CD14-positive monocyte (primary cell): Measurements from ENCODE around the gene BIK. TPM values are rescaled to one million over a fixed set of nuclear protein-coding genes. Genes with fewer than 3 reads are reported as not detected.

ENCODE experiments used
- DNase-seq, 3 donors: peaks; one replicate each; pipeline ENCODE4 v3.0.0-alpha.2; 2011 to 2022
- H2AFZ ChIP-seq: 2 replicates; pipeline ENCODE4 v1.6.0; 2012; ENCODE audit warnings: mild to moderate bottlenecking, low read depth, low read length, inconsistent platforms; ENCODE audit not compliant: insufficient read depth, poor library complexity, severe bottlenecking
- H3K27ac ChIP-seq, 2 donors: 1 replicate in 1 of 2; 2 replicates in 1 of 2; pipeline ENCODE4 v1.5.1; 2012 to 2013; ENCODE audit warnings: low read length in 2 of 2, control low read depth in 1 of 2, inconsistent platforms in 1 of 2, low read depth in 1 of 2, mild to moderate bottlenecking in 1 of 2
- H3K27me3 ChIP-seq, 2 donors: one replicate each; pipeline versions ENCODE4 v1.6.0 to v1.6.1; 2011 to 2013; ENCODE audit warnings: low read length in 2 of 2; ENCODE audit not compliant: control insufficient read depth in 2 of 2, insufficient read depth in 2 of 2
- H3K36me3 ChIP-seq, 2 donors: replicated peaks in 1 of 2; 1 replicate in 1 of 2; 2 replicates in 1 of 2; pipeline versions ENCODE4 v1.5.1 to v1.6.1; 2012 to 2013; ENCODE audit warnings: low read length in 2 of 2, control low read depth in 1 of 2, inconsistent platforms in 1 of 2, mild to moderate bottlenecking in 1 of 2; ENCODE audit not compliant: insufficient read depth in 2 of 2, control insufficient read depth in 1 of 2
- H3K4me1 ChIP-seq, 2 donors: 1 replicate in 1 of 2; 2 replicates in 1 of 2; pipeline versions ENCODE4 v1.5.1 to v1.6.1; 2012 to 2013; ENCODE audit warnings: low read length in 2 of 2, control low read depth in 1 of 2, inconsistent platforms in 1 of 2, mild to moderate bottlenecking in 1 of 2, moderate library complexity in 1 of 2; ENCODE audit not compliant: insufficient read depth in 2 of 2, control insufficient read depth in 1 of 2
- H3K4me2 ChIP-seq: replicated peaks from 2 replicates; pipeline ENCODE3; 2012; ENCODE audit warnings: low read length, moderate library complexity, mild to moderate bottlenecking; ENCODE audit not compliant: poor library complexity, severe bottlenecking; ENCODE audit errors: extremely low read depth
- H3K4me3 ChIP-seq, 3 experiments: fragments of 200-600 bp in 1 of 3; sonication (generic) in 1 of 3; replicated peaks in 1 of 3; 1 replicate in 2 of 3; 2 replicates in 1 of 3; pipeline ENCODE4 v1.5.1; 2011 to 2013; ENCODE audit warnings: low read length in 3 of 3, mild to moderate bottlenecking in 3 of 3, control low read depth in 2 of 3, low read depth in 2 of 3, inconsistent platforms in 1 of 3, moderate library complexity in 1 of 3
- H3K79me2 ChIP-seq: 2 replicates; pipeline ENCODE4 v1.6.0; 2012; ENCODE audit warnings: mild to moderate bottlenecking, control low read depth, inconsistent platforms, low read length, moderate library complexity; ENCODE audit not compliant: insufficient read depth
- H3K9ac ChIP-seq: 2 replicates; pipeline ENCODE4 v1.6.0; 2017; ENCODE audit warnings: low read length, mild to moderate bottlenecking; ENCODE audit not compliant: insufficient read depth, poor library complexity, severe bottlenecking
- H3K9me3 ChIP-seq, 2 donors: replicated peaks in 1 of 2; 1 replicate in 1 of 2; 2 replicates in 1 of 2; pipeline versions ENCODE4 v1.5.1 to v1.6.1; 2012 to 2013; ENCODE audit warnings: low read length in 2 of 2, control low read depth in 1 of 2; ENCODE audit not compliant: control insufficient read depth in 1 of 2, insufficient read depth in 1 of 2
- H4K20me1 ChIP-seq: 2 replicates; pipeline ENCODE4 v1.6.0; 2012; ENCODE audit warnings: mild to moderate bottlenecking, low read length, control low read depth, moderate library complexity; ENCODE audit not compliant: insufficient read depth
- H3K27ac Mint-ChIP-seq, 7 donors: one replicate each; pipeline ENCODE4 v1.8.0; 2020; ENCODE audit warnings: mild to moderate bottlenecking in 7 of 7, mixed read lengths in 7 of 7, moderate library complexity in 6 of 7, inconsistent platforms in 2 of 7
- H3K27me3 Mint-ChIP-seq, 3 donors: one replicate each; pipeline ENCODE4 v1.8.0; 2021 to 2022; ENCODE audit warnings: low read depth in 3 of 3, mild to moderate bottlenecking in 3 of 3, mixed read lengths in 3 of 3, moderate library complexity in 3 of 3, inconsistent platforms in 1 of 3
- H3K36me3 Mint-ChIP-seq, 2 donors: one replicate each; pipeline ENCODE4 v1.8.0; 2020; ENCODE audit warnings: mixed read lengths in 2 of 2, inconsistent platforms in 1 of 2, mild to moderate bottlenecking in 1 of 2
- H3K4me1 Mint-ChIP-seq: one replicate; pipeline ENCODE4 v1.8.0; 2020; ENCODE audit warnings: mild to moderate bottlenecking, mixed read lengths
- H3K4me3 Mint-ChIP-seq, 2 donors: one replicate each; pipeline ENCODE4 v1.8.0; 2020; ENCODE audit warnings: mild to moderate bottlenecking in 2 of 2, mixed read lengths in 2 of 2, moderate library complexity in 1 of 2
- H3K9me3 Mint-ChIP-seq, 7 donors: one replicate each; pipeline ENCODE4 v1.8.0; 2020 to 2022; ENCODE audit warnings: mixed read lengths in 7 of 7, mild to moderate bottlenecking in 6 of 7, moderate library complexity in 6 of 7, inconsistent platforms in 2 of 7
- WGBS: methylation state at CpG from one replicate; pipeline ENCODE4 v1.1.5; 2013; ENCODE audit warnings: missing lambda C conversion rate; ENCODE audit not compliant: insufficient coverage; 5-methylcytosine and 5-hydroxymethylcytosine counted together
- intact Hi-C, 2 donors: fragments of 100-400 bp; cut with micrococcal nuclease; formaldehyde crosslinking; loops; one replicate each; pipeline versions ENCODE4 v1.15.0 to v1.15.1; 2023
- polyA plus RNA-seq, 3 donors: library from polyadenylated mRNA; depleted of rRNA in 1 of 3; unstranded in 2 of 3; stranded (reverse) in 1 of 3; fragments of 300-500 nt in 2 of 3; fragments of >200 nt in 1 of 3; fragmentation: Illumina TruSeq in 2 of 3; gene quantifications; 1 replicate in 2 of 3; 2 replicates in 1 of 3; pipeline ENCODE4 v1.2.3, GENCODE V29; 2012 to 2021
- TF ChIP-seq, protein P1 (sequence below): fragments of 200-600 bp; IDR thresholded peaks from one replicate; pipeline ENCODE4 v1.8.0; 2022; ENCODE audit warnings: antibody characterized with exemption, mild to moderate bottlenecking

BIK gene
- polyA plus RNA-seq, 3 donors: 0.96 to 3.1 (median 3.1) TPM

DNA sequence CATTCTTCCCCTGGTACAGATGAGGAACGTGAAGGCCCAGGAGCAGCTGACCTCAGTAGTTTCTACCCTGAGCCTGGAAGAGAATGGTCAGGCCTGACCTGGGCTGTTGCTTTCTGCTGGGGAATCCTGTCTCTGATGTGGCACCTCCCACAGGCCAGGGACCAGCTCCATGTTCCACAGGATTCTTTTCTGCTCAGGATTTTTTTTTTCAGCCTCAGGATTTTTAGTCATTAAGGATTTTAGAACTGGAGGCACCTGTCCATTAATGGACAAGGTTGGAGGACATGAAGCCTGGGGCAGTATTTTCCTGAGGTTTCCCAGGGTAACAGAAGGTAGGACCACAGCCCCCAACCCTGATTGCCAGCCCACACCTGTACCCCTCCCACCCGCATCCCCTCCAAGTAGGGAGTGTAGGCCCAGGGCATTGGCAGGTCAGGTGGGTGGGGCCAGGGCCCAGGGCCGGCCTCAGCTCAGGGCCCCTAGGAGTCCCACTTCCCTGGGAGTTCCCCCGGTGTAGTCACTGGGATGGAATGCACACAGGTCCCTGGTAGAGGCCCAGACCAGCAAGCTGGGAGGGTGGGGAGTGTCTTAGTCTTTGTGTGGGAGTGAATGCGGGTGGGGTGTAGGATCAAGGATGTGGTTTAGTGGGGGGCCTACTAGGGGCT, 16.1 kb downstream of the BIK start:
- DNase-seq: peak in 1 of 3 donors; percentile 47
- Histone ChIP-seq H3K4me1 (peaks cover 42 to 46% of the 10 kb centered on the region in 2 donors), H3K9ac (no peak overlapping the region), H3K4me2 (no peak overlapping the region), H3K36me3 (peaks cover 0 to 6% of the 10 kb centered on the region in 2 donors), H3K27ac (no peak overlapping the region), H3K79me2 (no peaks in the 10 kb centered on the region), H3K4me3 (no peak overlapping the region), H4K20me1 (peaks cover 4% of the 10 kb centered on the region), H3K9me3 (no peaks in the 10 kb centered on the region), H2AFZ (no peak overlapping the region), H3K27me3 (no peaks in the 10 kb centered on the region)
- H3K36me3 Mint-ChIP-seq: peaks cover 3 to 8% of the 10 kb centered on the region in 2 donors
- 25% methylated on average over 2 of the region's 5 CpGs for WGBS
- H3K27me3 Mint-ChIP-seq: peaks cover 3 to 9% (median 7%) of the 10 kb centered on the region in 3 donors
- no peak overlapping the region for H3K4me3 Mint-ChIP-seq
- no peak overlapping the region for H3K27ac Mint-ChIP-seq
- TF ChIP-seq, protein P1, sequence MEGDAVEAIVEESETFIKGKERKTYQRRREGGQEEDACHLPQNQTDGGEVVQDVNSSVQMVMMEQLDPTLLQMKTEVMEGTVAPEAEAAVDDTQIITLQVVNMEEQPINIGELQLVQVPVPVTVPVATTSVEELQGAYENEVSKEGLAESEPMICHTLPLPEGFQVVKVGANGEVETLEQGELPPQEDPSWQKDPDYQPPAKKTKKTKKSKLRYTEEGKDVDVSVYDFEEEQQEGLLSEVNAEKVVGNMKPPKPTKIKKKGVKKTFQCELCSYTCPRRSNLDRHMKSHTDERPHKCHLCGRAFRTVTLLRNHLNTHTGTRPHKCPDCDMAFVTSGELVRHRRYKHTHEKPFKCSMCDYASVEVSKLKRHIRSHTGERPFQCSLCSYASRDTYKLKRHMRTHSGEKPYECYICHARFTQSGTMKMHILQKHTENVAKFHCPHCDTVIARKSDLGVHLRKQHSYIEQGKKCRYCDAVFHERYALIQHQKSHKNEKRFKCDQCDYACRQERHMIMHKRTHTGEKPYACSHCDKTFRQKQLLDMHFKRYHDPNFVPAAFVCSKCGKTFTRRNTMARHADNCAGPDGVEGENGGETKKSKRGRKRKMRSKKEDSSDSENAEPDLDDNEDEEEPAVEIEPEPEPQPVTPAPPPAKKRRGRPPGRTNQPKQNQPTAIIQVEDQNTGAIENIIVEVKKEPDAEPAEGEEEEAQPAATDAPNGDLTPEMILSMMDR: no peak
- peaks cover 42% of the 10 kb centered on the region for H3K4me1 Mint-ChIP-seq
- intact Hi-C loops: no loop called here
- no peaks in the 10 kb centered on the region for H3K9me3 Mint-ChIP-seq

DNA sequence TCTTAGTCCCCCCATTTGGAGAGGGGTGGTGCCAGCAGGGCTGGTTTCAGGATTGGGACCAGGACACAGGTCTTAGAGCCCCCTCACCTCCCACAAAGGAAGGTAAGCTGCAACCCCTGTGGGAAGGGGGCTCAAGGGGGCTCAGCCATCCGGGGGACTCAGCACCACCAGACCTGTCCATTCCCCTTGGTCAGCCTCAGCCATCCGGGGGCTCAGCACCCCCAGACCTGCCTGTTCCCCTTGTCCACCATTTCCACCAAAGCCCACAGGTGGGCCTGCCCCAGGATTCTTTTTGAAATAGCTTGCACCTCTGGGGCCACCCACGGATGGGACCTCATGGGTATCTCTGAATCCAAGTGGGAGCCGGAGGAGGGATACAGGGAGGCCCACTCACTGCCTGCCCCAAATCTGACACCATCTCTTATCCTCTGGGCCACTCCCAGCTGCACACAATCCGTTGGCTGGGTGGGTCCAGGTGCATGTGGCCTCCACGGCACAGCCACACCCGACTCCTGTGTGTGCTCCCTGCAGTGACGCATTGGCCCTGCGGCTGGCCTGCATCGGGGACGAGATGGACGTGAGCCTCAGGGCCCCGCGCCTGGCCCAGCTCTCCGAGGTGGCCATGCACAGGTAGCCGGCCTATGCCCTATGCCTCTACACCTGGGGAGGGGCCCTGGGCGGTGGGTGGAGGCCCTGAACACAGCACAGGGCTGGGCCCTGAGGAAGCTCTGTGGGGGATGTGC, 16.8 kb downstream of the BIK start:
- H3K27me3 ChIP-seq: no peaks in the 10 kb centered on the region
- H3K9me3 ChIP-seq: no peaks in the 10 kb centered on the region
- no peak overlapping the region for H2AFZ ChIP-seq
- H3K4me3 ChIP-seq: no peak overlapping the region
- WGBS: 88% methylated on average over 14 of the region's 17 CpGs
- H4K20me1 ChIP-seq: peaks cover 4% of the 10 kb centered on the region
- no peak overlapping the region for H3K9ac ChIP-seq
- DNase-seq: no peak
- H3K4me2 ChIP-seq: no peak overlapping the region
- Mint-ChIP-seq H3K4me3 (no peak overlapping the region), H3K27ac (no peak overlapping the region), H3K4me1 (peaks cover 35% of the 10 kb centered on the region), H3K9me3 (no peaks in the 10 kb centered on the region), H3K36me3 (peaks cover 6 to 14% of the 10 kb centered on the region in 2 donors), H3K27me3 (peaks cover 3 to 7% (median 6%) of the 10 kb centered on the region in 3 donors)
- no peaks in the 10 kb centered on the region for H3K79me2 ChIP-seq
- intact Hi-C loops: no loop called here
- no peak overlapping the region for H3K27ac ChIP-seq
- peaks cover 35 to 39% of the 10 kb centered on the region in 2 donors for H3K4me1 ChIP-seq
- TF ChIP-seq, protein P1: no peak
- H3K36me3 ChIP-seq: peaks cover 0 to 13% of the 10 kb centered on the region in 2 donors
